Ectodermal cell (in vitro differentiated cells): ENCODE results near the gene SND1.

ENCODE experiments used
- H3K27ac ChIP-seq: 2 replicates; pipeline ENCODE4 v1.7.0; 2013; ENCODE audit warnings: mild to moderate bottlenecking, low read depth, low read length; ENCODE audit not compliant: insufficient read depth, poor library complexity, severe bottlenecking
- H3K27me3 ChIP-seq: 2 replicates; pipeline ENCODE4 v1.7.0; 2013; ENCODE audit warnings: mild to moderate bottlenecking, low read length; ENCODE audit not compliant: insufficient read depth, control insufficient read depth, poor library complexity, severe bottlenecking
- H3K36me3 ChIP-seq: one replicate; pipeline ENCODE4 v1.7.0; 2013; ENCODE audit warnings: low read length; ENCODE audit not compliant: control insufficient read depth, insufficient read depth
- H3K4me1 ChIP-seq: one replicate; pipeline ENCODE4 v1.7.0; 2013; ENCODE audit warnings: low read length; ENCODE audit not compliant: control insufficient read depth, insufficient read depth
- H3K4me3 ChIP-seq: 2 replicates; pipeline ENCODE4 v1.7.0; 2013; ENCODE audit warnings: low read depth, low read length, control low read depth; ENCODE audit not compliant: insufficient read depth
- H3K9me3 ChIP-seq: 2 replicates; pipeline ENCODE4 v1.7.0; 2013; ENCODE audit warnings: mild to moderate bottlenecking, low read length, moderate library complexity; ENCODE audit not compliant: control insufficient read depth
- WGBS, 2 experiments: methylation state at CpG; one replicate each; pipeline ENCODE4 v1.1.7; 2013; ENCODE audit warnings: missing lambda C conversion rate in 2 of 2; 5-methylcytosine and 5-hydroxymethylcytosine counted together

SND1 gene

GRCh38 chr7:127932496-127932895, 280.5 kb downstream of the SND1 start:
- Histone ChIP-seq H3K4me1 (no peaks in the 10 kb centered on the region), H3K27ac (no peak overlapping the region), H3K9me3 (no peaks in the 10 kb centered on the region), H3K4me3 (no peak overlapping the region), H3K27me3 (no peaks in the 10 kb centered on the region), H3K36me3 (peaks cover 13% of the 10 kb centered on the region)
- 100% methylated on average over 1 of the region's 1 CpG; no CpG with 5 or more reads in 1 of the 2 experiments for WGBS, 2 experiments

- Histone ChIP-seq H3K4me1 (no peaks in the 10 kb centered on the region), H3K36me3 (peaks cover 13% of the 10 kb centered on the region), H3K27me3 (no peaks in the 10 kb centered on the region), H3K4me3 (no peak overlapping the region), H3K27ac (no peak overlapping the region), H3K9me3 (no peaks in the 10 kb centered on the region)
- WGBS, 2 experiments = 85 to 91% methylated on average over 3 to 4 of the region's 4 CpGs
Observed at GRCh38 chr7:127933146-127933545, 281.2 kb downstream of the SND1 start.

- WGBS, 2 experiments = 92 to 95% methylated on average over 5 of the region's 5 CpGs
- H3K27ac ChIP-seq = no peak overlapping the region
- H3K9me3 ChIP-seq = no peaks in the 10 kb centered on the region
- H3K36me3 ChIP-seq = peaks cover 7% of the 10 kb centered on the region
- H3K4me3 ChIP-seq = no peak overlapping the region
- no peaks in the 10 kb centered on the region for H3K27me3 ChIP-seq
- no peaks in the 10 kb centered on the region for H3K4me1 ChIP-seq
Observed at GRCh38 chr7:127934711-127935110, 282.7 kb downstream of the SND1 start.

GRCh38 chr7:127935847-127936376, 283.9 kb downstream of the SND1 start:
- 92 to 95% methylated on average over 6 of the region's 6 CpGs for WGBS, 2 experiments
- Histone ChIP-seq H3K36me3 (peaks cover 7% of the 10 kb centered on the region), H3K4me3 (no peak overlapping the region)

GRCh38 chr7:127937066-127937680, 285.2 kb downstream of the SND1 start:
- Histone ChIP-seq H3K9me3 (no peaks in the 10 kb centered on the region), H3K4me1 (no peaks in the 10 kb centered on the region), H3K36me3 (no peaks in the 10 kb centered on the region), H3K27ac (no peak overlapping the region), H3K27me3 (no peaks in the 10 kb centered on the region), H3K4me3 (no peak overlapping the region)
- 81 to 91% methylated on average over 3 of the region's 3 CpGs for WGBS, 2 experiments

More at GRCh38 chr7:127935847-127936376, 283.9 kb downstream of the SND1 start:
- Histone ChIP-seq H3K4me1 (no peaks in the 10 kb centered on the region), H3K27me3 (no peaks in the 10 kb centered on the region), H3K9me3 (no peaks in the 10 kb centered on the region), H3K27ac (no peak overlapping the region)

- Histone ChIP-seq H3K27me3 (no peaks in the 10 kb centered on the region), H3K27ac (no peak overlapping the region), H3K4me1 (peaks cover 3% of the 10 kb centered on the region), H3K36me3 (no peaks in the 10 kb centered on the region), H3K4me3 (no peak overlapping the region), H3K9me3 (no peaks in the 10 kb centered on the region)
- WGBS, 2 experiments = 94 to 98% methylated on average over 2 of the region's 2 CpGs
Observed at GRCh38 chr7:127938588-127938987, 286.6 kb downstream of the SND1 start.

GRCh38 chr7:127940381-127941160, 288.6 kb downstream of the SND1 start:
- 91 to 93% methylated on average over 5 of the region's 5 CpGs for WGBS, 2 experiments
- H3K4me1 ChIP-seq = peaks cover 5% of the 10 kb centered on the region

GRCh38 chr7:127941476-127942210, 289.6 kb downstream of the SND1 start:
- no peak overlapping the region for H3K4me3 ChIP-seq
- H3K4me1 ChIP-seq = peaks cover 5% of the 10 kb centered on the region
- 92 to 93% methylated on average over 8 of the region's 8 CpGs for WGBS, 2 experiments
- H3K27ac ChIP-seq = no peak overlapping the region
- H3K9me3 ChIP-seq = no peaks in the 10 kb centered on the region
- no peaks in the 10 kb centered on the region for H3K36me3 ChIP-seq
- no peaks in the 10 kb centered on the region for H3K27me3 ChIP-seq

More at GRCh38 chr7:127940381-127941160, 288.6 kb downstream of the SND1 start:
- Histone ChIP-seq H3K27me3 (no peaks in the 10 kb centered on the region), H3K9me3 (no peaks in the 10 kb centered on the region), H3K27ac (no peak overlapping the region), H3K4me3 (no peak overlapping the region), H3K36me3 (no peaks in the 10 kb centered on the region)

GRCh38 chr7:127943541-127944521, 291.8 kb downstream of the SND1 start:
- Histone ChIP-seq H3K27ac (no peak overlapping the region), H3K27me3 (no peaks in the 10 kb centered on the region), H3K4me3 (no peak overlapping the region), H3K4me1 (peaks cover 5% of the 10 kb centered on the region), H3K9me3 (no peaks in the 10 kb centered on the region), H3K36me3 (no peaks in the 10 kb centered on the region)
- 86 to 89% methylated on average over 16 of the region's 16 CpGs for WGBS, 2 experiments
